Stimulated activated CD4-positive, alpha-beta T cell treated with anti-CD3 and anti-CD28 coated beads, Interleukin-15, amount 100 ng/mL, for 48 hours (primary cell): ENCODE results near the gene OR52J3.
A peak's percentile ranks its signal among the peaks of the same experiment; 100 is the strongest.
"Not testable (repeated sequence)": the region's sequence is repeated elsewhere in the genome, so short reads cannot be mapped to it uniquely, and the experiment has no call there.

Experiments
- DNase-seq, 2 donors: peaks; one replicate each; pipeline ENCODE4 v3.0.0-alpha.2; 2020; ENCODE audit warnings: low read depth in 2 of 2

Gene OR52J3

DNA sequence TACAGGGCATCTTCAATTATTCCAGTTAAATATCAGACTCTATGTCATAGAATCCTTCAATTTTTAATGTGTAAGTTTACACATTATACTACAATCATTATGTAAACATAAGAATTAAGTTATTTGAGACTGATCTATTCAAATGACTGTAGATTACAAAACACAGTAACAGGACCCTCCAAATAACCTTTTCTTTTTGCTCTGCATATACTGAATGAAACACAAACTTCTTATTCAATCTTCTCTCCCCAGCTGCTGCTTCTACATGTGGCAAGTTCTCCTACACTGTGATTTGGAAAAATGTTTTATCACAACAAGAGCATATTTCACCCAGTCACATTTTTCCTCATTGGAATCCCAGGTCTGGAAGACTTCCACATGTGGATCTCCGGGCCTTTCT lies at the start of gene OR52J3:
Gene OR52J3 (plus strand): TSS at position 301 of the 400 bp plus-strand sequence. CDS start 0 bp downstream, at position 301.
- DNase-seq, result no peak

DNA sequence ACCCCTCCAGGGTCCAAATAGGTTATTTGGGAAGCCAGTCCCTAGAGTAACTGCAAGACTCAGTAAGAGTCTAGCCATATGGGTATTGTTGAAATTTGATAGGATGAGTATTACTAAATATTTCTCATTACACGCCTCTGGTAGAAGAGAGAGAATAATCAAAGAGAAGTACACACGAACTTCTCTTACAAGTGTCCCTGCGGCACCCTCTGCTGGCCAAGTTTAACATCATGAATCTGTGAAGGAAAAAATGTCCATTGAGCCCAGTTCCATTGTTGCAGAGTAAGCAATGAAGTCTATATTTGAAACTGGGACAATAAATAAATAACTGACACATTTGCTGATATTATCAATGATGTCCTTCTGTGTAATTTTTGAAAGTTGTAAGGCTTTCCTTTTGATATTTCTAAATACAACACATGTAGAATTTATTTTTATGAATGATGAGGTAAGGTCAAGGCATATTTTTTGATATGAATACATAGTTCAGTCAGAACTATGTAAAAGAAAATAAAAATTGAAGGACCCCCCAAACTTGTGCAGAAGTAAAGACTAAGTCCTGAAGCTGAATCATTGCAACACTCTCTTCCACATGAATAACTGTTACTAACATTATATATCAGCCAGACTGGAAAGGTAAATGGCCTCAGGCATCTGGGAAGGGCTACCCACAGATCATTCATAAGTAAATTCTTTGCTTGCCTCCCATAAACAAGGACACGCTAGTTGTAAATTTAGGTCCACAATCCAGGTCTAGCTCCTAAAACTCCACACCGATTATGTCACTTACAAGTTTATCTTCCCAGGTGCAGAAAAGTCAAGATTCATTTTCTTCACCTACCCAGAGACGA lies 41.7 kb upstream of the OR52J3 start:
- DNase-seq, result peak in 1 of 2 donors; percentile 10

GRCh38 chr11:5007561-5007960 lies 38.8 kb upstream of the OR52J3 start:
- no peak for DNase-seq

DNA sequence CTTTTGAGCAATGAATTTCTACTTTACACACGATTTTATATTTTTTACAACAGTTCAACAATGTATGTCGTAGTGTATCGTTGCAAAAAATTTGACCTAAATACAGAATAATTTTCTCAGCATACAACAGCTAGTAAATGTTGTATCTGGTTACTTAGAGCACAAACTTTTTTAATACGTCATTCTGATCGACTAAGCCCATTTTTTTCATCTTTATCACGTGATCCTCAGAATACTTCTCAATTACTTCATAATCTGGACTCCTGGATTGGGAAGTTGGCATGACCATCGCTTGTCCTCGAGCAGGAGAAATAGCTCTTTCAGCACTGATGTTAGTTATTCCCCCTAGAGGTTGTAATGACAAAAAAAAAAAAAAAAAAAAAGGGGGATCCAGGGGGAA lies 35.1 kb upstream of the OR52J3 start:
- no peak for DNase-seq

DNA sequence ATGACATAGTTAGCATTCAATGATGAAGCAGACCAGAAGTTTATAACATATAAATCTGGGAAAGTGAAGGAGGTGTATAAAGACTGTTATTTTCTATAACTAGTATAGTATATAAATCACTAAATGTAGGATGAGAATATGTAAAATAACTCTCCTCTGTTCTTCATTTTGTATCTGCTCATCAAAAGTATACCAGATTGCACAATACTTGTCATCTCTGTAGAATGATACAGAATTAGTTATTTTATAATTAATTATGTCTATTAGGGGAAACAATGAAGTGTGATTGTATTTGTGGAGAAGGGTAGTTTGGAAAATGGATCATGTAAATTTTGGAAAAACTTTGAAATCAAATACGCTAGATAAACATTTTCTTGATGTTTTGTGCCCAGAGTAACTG lies 33.3 kb upstream of the OR52J3 start:
- no peak for DNase-seq

DNA sequence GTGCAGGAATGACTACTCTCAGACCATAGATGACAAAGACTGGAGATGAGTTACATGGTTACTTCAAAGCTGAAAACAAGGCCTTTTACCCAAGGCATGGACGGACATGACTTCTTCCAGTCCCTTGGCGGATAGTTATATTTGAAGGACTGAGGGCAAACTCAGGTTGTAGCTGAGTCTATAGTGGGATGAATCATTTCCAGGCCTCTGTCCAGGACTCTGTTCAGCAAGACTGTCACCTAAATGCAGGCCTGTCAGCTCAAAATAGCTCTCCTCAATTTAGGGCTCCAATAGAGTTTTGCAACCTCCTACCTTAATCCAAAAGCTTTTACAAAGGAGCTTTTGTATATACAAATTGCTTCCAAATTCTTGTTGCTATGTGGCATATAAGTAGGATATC lies 24.3 kb upstream of the OR52J3 start:
- no peak for DNase-seq

- DNase-seq, result no peak
These were observed 9.7 kb upstream of the OR52J3 start for GRCh38 chr11:5036669-5037068.

DNA sequence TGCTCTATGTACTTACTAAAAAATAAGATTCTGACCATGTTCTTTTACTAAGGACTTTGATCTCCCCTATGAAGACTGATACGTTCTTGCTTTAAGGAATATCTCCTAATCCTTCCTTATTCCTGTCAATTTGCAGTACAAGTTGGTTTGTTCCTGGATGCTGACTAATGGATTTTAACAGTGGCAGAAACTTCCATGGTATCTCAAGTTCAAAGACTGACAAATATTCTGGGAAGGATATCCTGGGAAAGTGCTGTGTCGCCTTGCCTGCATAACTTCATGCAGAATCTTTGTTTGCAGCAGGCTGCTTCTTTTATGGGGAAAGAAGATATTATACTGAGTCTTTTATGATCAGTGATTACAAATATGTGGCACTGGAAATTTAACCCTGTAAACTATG lies 8.4 kb upstream of the OR52J3 start:
- no peak for DNase-seq

DNA sequence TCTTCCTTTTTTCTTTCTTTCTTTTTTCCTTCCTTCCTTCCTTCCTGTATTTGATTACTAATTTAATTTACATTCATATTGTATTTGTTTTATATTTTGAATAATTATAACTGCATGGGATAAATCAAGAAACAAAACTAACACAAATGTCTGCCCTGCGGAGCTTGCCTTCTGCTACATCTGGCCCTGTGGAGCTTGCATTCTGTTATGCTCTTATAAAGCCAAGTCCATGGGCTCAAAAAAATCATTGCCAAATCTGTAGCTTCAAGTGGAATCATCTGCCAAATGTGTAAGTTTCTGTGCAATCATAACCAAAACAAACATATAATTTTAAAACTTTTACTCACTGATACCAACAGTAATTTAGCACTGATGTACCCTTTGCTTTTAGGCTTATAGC lies 8.0 kb upstream of the OR52J3 start:
- DNase-seq, result no peak

- DNase-seq, result no peak
These were observed 5.5 kb upstream of the OR52J3 start for GRCh38 chr11:5040876-5041275.

GRCh38 chr11:5042091-5042490 lies 4.2 kb upstream of the OR52J3 start:
- no peak for DNase-seq

DNA sequence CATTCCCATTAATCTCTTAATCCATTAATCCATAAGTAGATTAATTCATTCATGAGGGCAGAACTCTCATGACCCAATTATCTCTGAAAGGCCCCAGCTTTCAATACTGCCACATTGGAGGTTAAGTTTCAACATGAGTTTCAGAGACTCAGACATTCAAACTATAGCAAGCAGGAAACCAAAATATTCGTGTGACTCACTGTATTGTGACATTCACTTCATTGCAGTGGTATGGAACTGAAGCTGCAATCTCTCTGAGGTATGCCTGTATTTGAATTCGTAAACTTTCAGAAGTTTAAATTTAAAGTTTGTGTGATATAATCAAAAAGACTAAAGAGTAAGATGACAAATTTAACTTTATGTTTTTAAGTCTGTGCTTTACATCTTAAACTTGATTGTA lies 2.9 kb upstream of the OR52J3 start:
- no peak for DNase-seq

DNA sequence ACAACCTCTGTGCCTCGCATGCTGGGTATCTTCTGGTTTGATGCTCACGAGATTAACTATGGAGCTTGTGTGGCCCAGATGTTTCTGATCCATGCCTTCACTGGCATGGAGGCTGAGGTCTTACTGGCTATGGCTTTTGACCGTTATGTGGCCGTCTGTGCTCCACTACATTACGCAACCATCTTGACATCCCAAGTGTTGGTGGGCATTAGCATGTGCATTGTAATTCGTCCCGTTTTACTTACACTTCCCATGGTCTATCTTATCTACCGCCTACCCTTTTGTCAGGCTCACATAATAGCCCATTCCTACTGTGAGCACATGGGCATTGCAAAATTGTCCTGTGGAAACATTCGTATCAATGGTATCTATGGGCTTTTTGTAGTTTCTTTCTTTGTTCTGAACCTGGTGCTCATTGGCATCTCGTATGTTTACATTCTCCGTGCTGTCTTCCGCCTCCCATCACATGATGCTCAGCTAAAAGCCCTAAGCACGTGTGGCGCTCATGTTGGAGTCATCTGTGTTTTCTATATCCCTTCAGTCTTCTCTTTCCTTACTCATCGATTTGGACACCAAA lies 516 bp downstream of the OR52J3 start:
- no peak for DNase-seq

- DNase-seq, result not testable (repeated sequence)
These were observed 12.4 kb downstream of the OR52J3 start for GRCh38 chr11:5058679-5059078.

- DNase-seq, result no peak
These were observed 13.1 kb downstream of the OR52J3 start, which contains the start of gene OR52E2 for GRCh38 chr11:5059391-5059790. OR52E2 (minus strand) TSS chr11:5059627; CDS start chr11:5059627, 0 bp downstream.

- no peak for DNase-seq
These were observed 18.7 kb downstream of the OR52J3 start for GRCh38 chr11:5065027-5065426.

DNA sequence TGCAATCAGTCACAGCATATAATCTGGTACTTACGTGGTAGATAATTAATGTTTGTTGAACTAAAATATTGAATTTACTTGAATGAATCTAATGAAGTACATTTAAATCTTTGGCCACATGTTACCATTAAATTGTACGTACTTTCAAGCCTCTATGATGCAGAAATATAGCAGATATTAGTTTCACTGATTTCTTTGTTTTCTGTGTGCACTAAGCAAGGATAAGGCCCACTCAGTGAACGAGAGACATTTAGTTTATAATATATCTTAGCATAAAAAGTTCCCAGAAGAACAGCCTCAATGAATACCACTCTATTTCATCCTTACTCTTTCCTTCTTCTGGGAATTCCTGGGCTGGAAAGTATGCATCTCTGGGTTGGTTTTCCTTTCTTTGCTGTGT lies 22.9 kb downstream of the OR52J3 start, which contains the start of gene OR52E1:
Gene OR52E1 (plus strand): TSS at position 301 of the 400 bp plus-strand sequence.
- no peak for DNase-seq

- no peak for DNase-seq
These were observed 25.5 kb downstream of the OR52J3 start for GRCh38 chr11:5071799-5072198.

DNA sequence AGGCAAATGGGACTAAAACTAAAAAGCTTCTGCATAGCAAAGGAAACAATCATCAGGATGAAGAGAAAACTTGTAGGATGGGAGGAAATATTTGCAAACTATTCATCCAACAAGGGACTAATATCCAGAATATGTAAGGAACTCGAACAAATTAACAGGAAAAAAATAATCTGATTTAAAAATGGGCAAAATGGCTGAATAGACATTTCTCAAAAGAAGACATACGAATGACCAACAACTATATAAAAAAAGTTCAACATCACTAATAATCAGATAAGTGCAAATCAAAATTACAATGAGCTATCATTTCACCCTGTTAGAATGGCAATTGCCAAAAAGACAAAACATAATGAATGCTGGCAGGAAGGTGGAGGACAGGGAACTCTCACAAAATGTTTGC lies 35.1 kb downstream of the OR52J3 start:
- DNase-seq, result no peak

GRCh38 chr11:5083602-5084001 lies 37.3 kb downstream of the OR52J3 start:
- no peak for DNase-seq

- no peak for DNase-seq
These were observed 42.2 kb downstream of the OR52J3 start for GRCh38 chr11:5088556-5088955.

- no peak for DNase-seq
These were observed 44.3 kb downstream of the OR52J3 start for GRCh38 chr11:5090668-5091067.
